ENCODE results near the gene C9orf50.
"Not testable (repeated sequence)": the region's sequence is repeated elsewhere in the genome, so short reads cannot be mapped to it uniquely, and the experiment has no call there.

The C9orf50 gene

GRCh38 chr9:129620669-129621295 is at the start of gene C9orf50:
Gene C9orf50, minus strand, starts transcription at chr9:129621101. Its CDS starts 527 bp downstream, at chr9:129620574.
- DNase-seq: peak in 2 of 56 donors; percentile 11 to 16

GRCh38 chr9:129669946-129670345 is 49.0 kb upstream of the C9orf50 start:
- no peak for DNase-seq

GRCh38 chr9:129669141-129669718 is 48.3 kb upstream of the C9orf50 start:
- DNase-seq: no peak

- DNase-seq: no peak
Measured at GRCh38 chr9:129667850-129668249, 46.9 kb upstream of the C9orf50 start.

GRCh38 chr9:129667378-129667777 is 46.5 kb upstream of the C9orf50 start:
- no peak for DNase-seq

GRCh38 chr9:129666575-129666974 is 45.7 kb upstream of the C9orf50 start:
- no peak for DNase-seq

GRCh38 chr9:129665814-129666520 is 45.1 kb upstream of the C9orf50 start:
- no peak for DNase-seq

GRCh38 chr9:129665389-129665775 is 44.5 kb upstream of the C9orf50 start, which contains the start of gene PRRX2:
Gene PRRX2, plus strand, starts transcription at chr9:129665647. Its CDS starts 221 bp downstream, at chr9:129665868.
- DNase-seq: peak in 1 of 56 donors; percentile 6

GRCh38 chr9:129664746-129665388 is 44.0 kb upstream of the C9orf50 start:
- no peak for DNase-seq

- not testable (repeated sequence) for DNase-seq
Measured at GRCh38 chr9:129662239-129662638, 41.3 kb upstream of the C9orf50 start.

GRCh38 chr9:129661029-129661428 is 40.1 kb upstream of the C9orf50 start:
- no peak for DNase-seq

- no peak for DNase-seq
Measured at GRCh38 chr9:129656795-129657390, 36.0 kb upstream of the C9orf50 start.

- DNase-seq: no peak
Measured at GRCh38 chr9:129655696-129656095, 34.8 kb upstream of the C9orf50 start.

GRCh38 chr9:129655154-129655553 is 34.3 kb upstream of the C9orf50 start:
- no peak for DNase-seq

- no peak for DNase-seq
Measured at GRCh38 chr9:129654554-129655040, 33.7 kb upstream of the C9orf50 start.

GRCh38 chr9:129653823-129654553 is 33.1 kb upstream of the C9orf50 start:
- no peak for DNase-seq

- DNase-seq: peak in 5 of 56 donors; percentile 10 to 24 (median 21)
Measured at GRCh38 chr9:129650680-129651235, 29.9 kb upstream of the C9orf50 start.

- DNase-seq: no peak
Measured at GRCh38 chr9:129649726-129650679, 29.1 kb upstream of the C9orf50 start.

- no peak for DNase-seq
Measured at GRCh38 chr9:129648764-129649115, 27.8 kb upstream of the C9orf50 start.

Measured in amygdala (tissue), 56 donors.